Heart left ventricle (tissue), 13 donors: ENCODE results near the gene ZDHHC11B.

ENCODE experiments used
- POLR2A ChIP-seq, 2 donors: fragments of 450-650 bp; IDR thresholded peaks; one replicate each; pipeline ENCODE4 v1.6.1; 2017; ENCODE audit warnings: antibody characterized with exemption in 2 of 2, mild to moderate bottlenecking in 2 of 2, moderate library complexity in 2 of 2
- TF ChIP-seq, protein P1 (sequence below), 12 donors: fragments of 200-600 bp; sonication (generic) in 4 of 12; IDR thresholded peaks; one replicate each; pipeline versions ENCODE4 v1.5.0 to v1.8.0; 2018 to 2022; ENCODE audit warnings: antibody characterized with exemption in 12 of 12, mild to moderate bottlenecking in 5 of 12
- donor health status: ischemic (EF 13 %, LVEDD 7.1; RV severe dilation, severe dysfunction).
- donor health status: DM: no; HTN: yes; CAD: no.
- donor health status: DM: no; HTN: no; CAD: no.
- donor health status: ischemic (EF 25% LVEDD 6.9; RV normal size, moderate dysfunction).
- donor health status: ischemic (EF 25% LVEDD 5.7; RV mildly dilated, moderate dysfunction).
- donor health status: ischemic (EF 35%, LVEDD 5.7; RV mildly dilated, moderate dysfunction).
- donor health status: nonischemic (EF 11% LVEDD 7.7; RV severe dilation, severe dysfunction).
- donor health status: DM: yes; HTN: yes; CAD: no.
- donor health status: PGD.
- donor health status: ischemic (EF 29% LVEDD 5.4; RV normal size, mild dysfunction).
- donor health status: nonischemic (EF 23%, LVEDD 6.1; RV moderate dilation, normal function).

DNA sequence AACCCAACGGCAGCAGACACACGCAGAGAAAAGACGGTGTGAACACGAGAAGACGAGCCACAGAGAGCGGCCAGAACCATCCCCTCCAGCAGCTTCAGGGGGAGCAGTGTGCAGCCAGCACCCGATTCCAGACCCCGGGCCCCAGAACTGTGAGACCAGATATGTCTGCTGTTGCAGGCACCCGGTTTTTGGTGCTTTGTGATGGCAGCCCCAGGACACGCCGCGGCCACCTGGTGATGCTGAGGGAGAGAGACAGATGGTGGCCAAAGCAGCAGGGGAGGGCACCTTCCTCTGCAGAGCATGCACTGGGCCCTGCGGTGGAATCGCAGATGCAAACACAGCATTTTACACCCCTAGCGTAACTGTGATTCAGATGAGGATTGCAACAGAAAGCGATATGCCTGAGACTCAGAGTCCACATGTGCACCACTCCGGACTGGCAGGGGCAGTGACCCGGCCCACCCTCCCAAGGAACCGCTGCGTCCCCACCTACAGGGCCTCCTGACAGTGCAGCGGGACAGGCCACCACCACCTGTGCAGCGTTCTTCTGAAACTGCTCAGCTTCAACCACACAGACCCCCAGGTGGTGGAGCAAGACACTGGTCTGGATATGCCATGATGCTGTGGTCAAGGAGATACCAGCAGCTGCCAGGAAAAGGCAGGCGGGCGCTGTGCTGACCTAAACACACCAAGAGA is 24.0 kb downstream of the ZDHHC11B start:
- TF ChIP-seq, protein P1, sequence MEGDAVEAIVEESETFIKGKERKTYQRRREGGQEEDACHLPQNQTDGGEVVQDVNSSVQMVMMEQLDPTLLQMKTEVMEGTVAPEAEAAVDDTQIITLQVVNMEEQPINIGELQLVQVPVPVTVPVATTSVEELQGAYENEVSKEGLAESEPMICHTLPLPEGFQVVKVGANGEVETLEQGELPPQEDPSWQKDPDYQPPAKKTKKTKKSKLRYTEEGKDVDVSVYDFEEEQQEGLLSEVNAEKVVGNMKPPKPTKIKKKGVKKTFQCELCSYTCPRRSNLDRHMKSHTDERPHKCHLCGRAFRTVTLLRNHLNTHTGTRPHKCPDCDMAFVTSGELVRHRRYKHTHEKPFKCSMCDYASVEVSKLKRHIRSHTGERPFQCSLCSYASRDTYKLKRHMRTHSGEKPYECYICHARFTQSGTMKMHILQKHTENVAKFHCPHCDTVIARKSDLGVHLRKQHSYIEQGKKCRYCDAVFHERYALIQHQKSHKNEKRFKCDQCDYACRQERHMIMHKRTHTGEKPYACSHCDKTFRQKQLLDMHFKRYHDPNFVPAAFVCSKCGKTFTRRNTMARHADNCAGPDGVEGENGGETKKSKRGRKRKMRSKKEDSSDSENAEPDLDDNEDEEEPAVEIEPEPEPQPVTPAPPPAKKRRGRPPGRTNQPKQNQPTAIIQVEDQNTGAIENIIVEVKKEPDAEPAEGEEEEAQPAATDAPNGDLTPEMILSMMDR (IDR thresholded peaks at IDR 0.05), result no peak
- no peak for TF ChIP-seq POLR2A (IDR thresholded peaks at IDR 0.05)
